C4-2B (cell line): ENCODE measurements around the gene SYNPO2.

ENCODE experiments used
- H3K27ac ChIP-seq: fragments of 450-650 bp; 2 replicates; pipeline ENCODE4 v1.5.1; 2017
- CTCF ChIP-seq: fragments of 450-650 bp; conservative IDR thresholded peaks from 2 replicates; pipeline ENCODE4 v1.5.1; 2017; ENCODE audit warnings: mild to moderate bottlenecking
- ZFX ChIP-seq: fragments of 450-650 bp; IDR thresholded peaks from 2 replicates; pipeline ENCODE4 v1.6.1; 2017

The SYNPO2 gene

DNA sequence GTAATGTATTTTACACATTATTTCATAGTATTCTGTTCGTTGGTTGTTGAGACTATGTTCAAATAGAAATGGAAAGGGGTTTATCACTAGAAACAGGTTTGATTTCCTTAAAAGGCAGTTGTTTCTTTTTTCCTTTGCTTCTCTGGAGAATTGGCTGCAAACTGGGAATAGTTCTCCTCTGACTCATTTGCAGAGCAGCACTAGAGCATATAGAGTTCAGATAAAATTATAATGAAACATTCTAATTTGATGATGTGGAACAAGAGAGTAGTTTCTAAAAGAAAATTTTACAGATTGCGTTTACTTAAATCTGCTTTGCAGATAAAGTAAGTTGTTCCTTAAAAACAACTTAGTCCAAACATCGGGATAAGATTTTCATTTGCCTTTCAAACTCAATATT is 29.7 kb downstream of the SYNPO2 start:
- TF ChIP-seq CTCF (no peak), ZFX (no peak)
- no peak overlapping the region for H3K27ac ChIP-seq

GRCh38 chr4:118920247-118920646 is 31.6 kb downstream of the SYNPO2 start:
- TF ChIP-seq ZFX = no peak
- no peak for TF ChIP-seq CTCF
- no peak overlapping the region for H3K27ac ChIP-seq

GRCh38 chr4:118921786-118922185 is 33.1 kb downstream of the SYNPO2 start:
- H3K27ac ChIP-seq = no peak overlapping the region
- TF ChIP-seq CTCF = no peak

DNA sequence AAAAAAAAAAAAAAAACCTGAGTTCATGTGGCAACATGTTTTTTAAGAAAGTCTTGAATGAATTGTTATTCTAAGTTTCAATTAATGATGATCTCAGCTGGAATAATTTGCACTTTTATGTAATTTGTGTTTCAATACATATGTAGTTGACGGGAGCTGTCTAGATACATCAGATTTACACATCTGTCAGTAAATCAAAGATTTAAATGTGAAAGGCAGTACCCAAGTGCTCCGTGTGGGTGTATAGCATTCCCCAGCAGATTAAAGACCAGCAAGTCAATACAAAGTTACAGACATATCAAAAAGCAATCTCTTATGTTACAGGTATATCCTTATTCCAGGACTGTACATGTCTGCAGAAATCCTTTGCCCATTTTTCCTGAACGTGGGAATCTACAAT is 35.2 kb downstream of the SYNPO2 start:
- TF ChIP-seq ZFX (no peak), CTCF (no peak)
- H3K27ac ChIP-seq = no peak overlapping the region

DNA sequence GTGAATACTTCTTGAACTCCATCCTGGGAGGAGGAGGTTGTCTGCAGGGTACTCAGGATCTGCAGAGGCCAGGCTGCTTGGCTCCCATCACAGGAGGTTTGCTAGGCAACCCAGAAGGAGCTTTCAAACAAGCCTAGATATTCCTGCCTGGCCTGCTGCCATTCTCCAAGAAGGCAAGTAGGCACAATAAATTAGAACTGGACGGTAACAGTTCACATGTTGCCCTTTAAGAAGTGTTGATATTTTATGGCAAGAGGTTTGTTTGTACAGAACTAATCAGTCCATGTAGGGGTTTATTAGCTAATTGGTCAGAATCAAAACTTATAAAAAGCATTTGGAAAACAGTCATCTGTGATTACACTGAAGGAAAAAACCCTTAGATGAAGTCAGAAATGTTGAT is 39.3 kb downstream of the SYNPO2 start:
- no peak for TF ChIP-seq CTCF
- no peak overlapping the region for H3K27ac ChIP-seq

GRCh38 chr4:118930255-118930654 is 41.6 kb downstream of the SYNPO2 start:
- TF ChIP-seq ZFX = no peak
- no peak for TF ChIP-seq CTCF
- H3K27ac ChIP-seq = no peak overlapping the region

GRCh38 chr4:118931786-118932185 is 43.1 kb downstream of the SYNPO2 start:
- H3K27ac ChIP-seq = no peak overlapping the region
- TF ChIP-seq ZFX (no peak), CTCF (no peak)
